Liver (tissue), 9 donors: ENCODE results near the gene MUC21. TPM values are rescaled to one million over a fixed set of nuclear protein-coding genes. Genes with fewer than 3 reads are reported as not detected.

Experiments used
- DNase-seq: peaks from one replicate; pipeline ENCODE4 v3.0.0-alpha.2; 2017; ENCODE audit warnings: low spot score
- H3K27ac ChIP-seq, 2 donors: one replicate each; pipeline ENCODE4 v1.7.0; 2013; ENCODE audit warnings: inconsistent platforms in 2 of 2, low read length in 2 of 2, control low read depth in 1 of 2, low read depth in 1 of 2, mild to moderate bottlenecking in 1 of 2
- H3K27me3 ChIP-seq, 4 donors: one replicate each; pipeline versions ENCODE4 v1.6.1 to v1.7.0; 2013; ENCODE audit warnings: low read length in 3 of 4, inconsistent platforms in 1 of 4, mild to moderate bottlenecking in 1 of 4, moderate library complexity in 1 of 4; ENCODE audit not compliant: control insufficient read depth in 4 of 4, insufficient read depth in 4 of 4
- H3K36me3 ChIP-seq, 4 donors: one replicate each; pipeline versions ENCODE4 v1.6.1 to v1.7.0; 2013; ENCODE audit warnings: low read length in 3 of 4, mild to moderate bottlenecking in 3 of 4, low read depth in 1 of 4, moderate library complexity in 1 of 4; ENCODE audit not compliant: control insufficient read depth in 4 of 4, insufficient read depth in 3 of 4
- H3K4me1 ChIP-seq, 4 donors: one replicate each; pipeline versions ENCODE4 v1.6.1 to v1.7.0; 2013; ENCODE audit warnings: low read length in 3 of 4, mild to moderate bottlenecking in 3 of 4, moderate library complexity in 1 of 4; ENCODE audit not compliant: control insufficient read depth in 4 of 4, insufficient read depth in 4 of 4
- H3K4me3 ChIP-seq, 3 donors: one replicate each; pipeline versions ENCODE4 v1.6.1 to v1.7.0; 2013; ENCODE audit warnings: low read length in 3 of 3, control low read depth in 1 of 3, low read depth in 1 of 3, mild to moderate bottlenecking in 1 of 3
- H3K9ac ChIP-seq, 2 donors: one replicate each; pipeline ENCODE4 v1.7.0; 2013; ENCODE audit warnings: low read length in 2 of 2, mild to moderate bottlenecking in 2 of 2, moderate library complexity in 2 of 2, control low read depth in 1 of 2, low read depth in 1 of 2
- H3K9me3 ChIP-seq, 4 donors: one replicate each; pipeline versions ENCODE4 v1.6.1 to v1.7.0; 2013; ENCODE audit warnings: low read length in 3 of 4; ENCODE audit not compliant: control insufficient read depth in 4 of 4
- ATF3 ChIP-seq: IDR thresholded peaks from 2 replicates; pipeline ENCODE4 v1.6.1; 2016; ENCODE audit warnings: antibody characterized with exemption
- CTCF ChIP-seq: fragments of 150-350 bp; IDR thresholded peaks from 2 replicates; pipeline ENCODE4 v1.5.1; 2017; ENCODE audit warnings: improper control_type of control experiment, low read depth, low read length; ENCODE audit not compliant: missing input control
- EGR1 ChIP-seq, 2 donors: IDR thresholded peaks; 2 replicates each; pipeline ENCODE4 v1.6.1; 2016 to 2018; ENCODE audit warnings: antibody characterized with exemption in 2 of 2, low read depth in 2 of 2
- FOXA1 ChIP-seq: IDR thresholded peaks from 2 replicates; pipeline ENCODE4 v1.6.1; 2016; ENCODE audit warnings: antibody characterized with exemption
- FOXA2 ChIP-seq: IDR thresholded peaks from 2 replicates; pipeline ENCODE4 v1.6.1; 2016; ENCODE audit warnings: antibody characterized with exemption
- GABPA ChIP-seq, 2 donors: IDR thresholded peaks in 1 of 2; conservative IDR thresholded peaks in 1 of 2; 2 replicates each; pipeline ENCODE4 v1.6.1; 2016; ENCODE audit warnings: antibody characterized with exemption in 2 of 2, mild to moderate bottlenecking in 1 of 2, moderate library complexity in 1 of 2
- HNF4A ChIP-seq, 2 donors: conservative IDR thresholded peaks; 2 replicates each; pipeline ENCODE4 v1.6.1; 2016; ENCODE audit warnings: antibody characterized with exemption in 2 of 2, mild to moderate bottlenecking in 2 of 2
- HNF4G ChIP-seq: IDR thresholded peaks from 2 replicates; pipeline ENCODE4 v1.6.1; 2016; ENCODE audit warnings: antibody characterized with exemption
- JUND ChIP-seq, 2 donors: IDR thresholded peaks; 2 replicates each; pipeline ENCODE4 v1.6.1; 2016; ENCODE audit warnings: antibody characterized with exemption in 2 of 2
- MAX ChIP-seq: IDR thresholded peaks from 2 replicates; pipeline ENCODE4 v1.6.1; 2016; ENCODE audit warnings: antibody characterized with exemption
- NR2F2 ChIP-seq: IDR thresholded peaks from 2 replicates; pipeline ENCODE4 v1.6.1; 2016; ENCODE audit warnings: antibody characterized with exemption
- RAD21 ChIP-seq, 2 donors: IDR thresholded peaks; 2 replicates each; pipeline ENCODE4 v1.6.1; 2016; ENCODE audit warnings: antibody characterized with exemption in 2 of 2, mild to moderate bottlenecking in 2 of 2
- REST ChIP-seq: IDR thresholded peaks from 2 replicates; pipeline ENCODE4 v1.6.1; 2016; ENCODE audit warnings: antibody characterized with exemption, mild to moderate bottlenecking
- RXRA ChIP-seq, 2 donors: IDR thresholded peaks; 2 replicates each; pipeline ENCODE4 v1.6.1; 2017 to 2018; ENCODE audit warnings: antibody characterized with exemption in 2 of 2, mild to moderate bottlenecking in 1 of 2
- SP1 ChIP-seq: IDR thresholded peaks from 2 replicates; pipeline ENCODE4 v1.6.1; 2018; ENCODE audit warnings: antibody characterized with exemption, mild to moderate bottlenecking
- TAF1 ChIP-seq: conservative IDR thresholded peaks from 2 replicates; pipeline ENCODE4 v1.6.1; 2016; ENCODE audit warnings: antibody characterized with exemption, mild to moderate bottlenecking
- YY1 ChIP-seq: IDR thresholded peaks from 2 replicates; pipeline ENCODE4 v1.6.1; 2016; ENCODE audit warnings: antibody characterized with exemption, mild to moderate bottlenecking
- WGBS: extraction: QIAGEN DNeasy Blood & Tissue Kit; methylation state at CpG from one replicate; pipeline ENCODE4 v1.1.7; 2013; 5-methylcytosine and 5-hydroxymethylcytosine counted together
- polyA plus RNA-seq, 2 donors: library from polyadenylated mRNA; stranded (reverse) in 1 of 2; unstranded in 1 of 2; fragments of 200-250 nt in 1 of 2; fragments of >200 nt in 1 of 2; fragmentation: Nextera tagmentation in 1 of 2; extraction: Ambion mirVana in 1 of 2; gene quantifications; one replicate each; pipeline versions ENCODE4 v1.2.1 to v1.2.3, GENCODE V29; 2013 to 2015
- total RNA-seq, 2 donors: library from RNA; depleted of rRNA; stranded (reverse); fragments of >200 nt; gene quantifications; one replicate each; pipeline ENCODE4 v1.2.3, GENCODE V29; 2014
- donor health status: healthy.
- donor health status: healthy.
- donor health status: healthy.
- donor health status: healthy.
- donor health status: healthy.

The MUC21 gene
- total and polyA plus RNA-seq, 4 donors: 0.02 TPM; not detected in 3

GRCh38 chr6:30988209-30988825 is 4.8 kb downstream of the MUC21 start:
- TF ChIP-seq YY1 (no peak), FOXA1 (no peak), JUND (IDR thresholded peaks at IDR 0.05) (no peak), REST (no peak), CTCF (no peak), NR2F2 (no peak), RAD21 (IDR thresholded peaks at IDR 0.05) (no peak), SP1 (no peak), RXRA (IDR thresholded peaks at IDR 0.05) (no peak), FOXA2 (no peak), MAX (no peak), TAF1 (no peak)
- no peaks in the 10 kb centered on the region for H3K9me3 ChIP-seq
- H3K9ac ChIP-seq: no peak overlapping the region
- 88% methylated on average over 9 of the region's 9 CpGs for WGBS
- H3K4me3 ChIP-seq: no peak overlapping the region
- DNase-seq: no peak
- no peaks in the 10 kb centered on the region for H3K27me3 ChIP-seq
- H3K4me1 ChIP-seq: no peaks in the 10 kb centered on the region
- no peaks in the 10 kb centered on the region for H3K36me3 ChIP-seq
- H3K27ac ChIP-seq: no peak overlapping the region

GRCh38 chr6:30990422-30991086 is 7.0 kb downstream of the MUC21 start:
- no peak overlapping the region for H3K27ac ChIP-seq
- H3K4me3 ChIP-seq: no peak overlapping the region
- no peak for DNase-seq
- WGBS: 71% methylated on average over 8 of the region's 8 CpGs
- TF ChIP-seq HNF4A (conservative IDR thresholded peaks at IDR 0.05): no peak
- TF ChIP-seq YY1: no peak
- no peak for TF ChIP-seq ATF3
- no peak for TF ChIP-seq CTCF
- no peak for TF ChIP-seq FOXA2
- TF ChIP-seq MAX: no peak
- no peak for TF ChIP-seq TAF1
- no peak for TF ChIP-seq HNF4G
- no peak for TF ChIP-seq SP1
- no peak for TF ChIP-seq JUND (IDR thresholded peaks at IDR 0.05)
- TF ChIP-seq EGR1 (IDR thresholded peaks at IDR 0.05; ENCODE audit: low read depth in 2 of 2): no peak
- no peak for TF ChIP-seq GABPA (IDR thresholded peaks at IDR 0.05 in 1 of 2, conservative IDR thresholded peaks at IDR 0.05 in 1 of 2)
- TF ChIP-seq FOXA1: no peak
- no peak for TF ChIP-seq RXRA (IDR thresholded peaks at IDR 0.05)
- H3K9ac ChIP-seq: no peak overlapping the region
- no peaks in the 10 kb centered on the region for H3K27me3 ChIP-seq
- no peaks in the 10 kb centered on the region for H3K9me3 ChIP-seq
- no peaks in the 10 kb centered on the region for H3K4me1 ChIP-seq
- no peaks in the 10 kb centered on the region for H3K36me3 ChIP-seq
